GM12872 (cell line): ENCODE results near the gene SMIM7.

Experiments
- TF ChIP-seq, protein P1 (sequence below): IDR thresholded peaks from 3 replicates; pipeline ENCODE4 v1.5.1; 2011; ENCODE audit warnings: low read depth, mild to moderate bottlenecking, low read length, moderate library complexity; ENCODE audit not compliant: insufficient read depth

Gene SMIM7

DNA sequence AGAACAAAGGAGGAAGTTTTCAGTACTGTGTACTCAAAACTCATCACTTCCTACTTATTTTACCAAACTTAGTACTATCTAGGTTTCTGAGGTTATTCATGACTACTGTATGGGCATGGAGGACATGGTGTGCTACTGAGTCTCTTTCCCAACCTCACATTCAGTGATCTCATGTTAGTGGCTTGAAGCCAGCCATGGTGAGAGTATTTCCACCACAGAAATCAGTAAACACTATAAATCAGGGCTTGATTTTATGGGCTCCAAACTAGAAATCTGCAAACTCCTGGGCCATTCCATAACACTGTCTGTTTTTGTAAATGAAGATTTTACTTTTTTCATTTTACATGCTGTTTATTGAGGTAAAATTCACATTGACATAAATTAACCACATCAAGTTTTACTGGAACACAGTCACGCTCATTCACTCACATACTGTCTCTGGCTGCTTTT lies 51.6 kb downstream of the SMIM7 start:
- TF ChIP-seq, protein P1, sequence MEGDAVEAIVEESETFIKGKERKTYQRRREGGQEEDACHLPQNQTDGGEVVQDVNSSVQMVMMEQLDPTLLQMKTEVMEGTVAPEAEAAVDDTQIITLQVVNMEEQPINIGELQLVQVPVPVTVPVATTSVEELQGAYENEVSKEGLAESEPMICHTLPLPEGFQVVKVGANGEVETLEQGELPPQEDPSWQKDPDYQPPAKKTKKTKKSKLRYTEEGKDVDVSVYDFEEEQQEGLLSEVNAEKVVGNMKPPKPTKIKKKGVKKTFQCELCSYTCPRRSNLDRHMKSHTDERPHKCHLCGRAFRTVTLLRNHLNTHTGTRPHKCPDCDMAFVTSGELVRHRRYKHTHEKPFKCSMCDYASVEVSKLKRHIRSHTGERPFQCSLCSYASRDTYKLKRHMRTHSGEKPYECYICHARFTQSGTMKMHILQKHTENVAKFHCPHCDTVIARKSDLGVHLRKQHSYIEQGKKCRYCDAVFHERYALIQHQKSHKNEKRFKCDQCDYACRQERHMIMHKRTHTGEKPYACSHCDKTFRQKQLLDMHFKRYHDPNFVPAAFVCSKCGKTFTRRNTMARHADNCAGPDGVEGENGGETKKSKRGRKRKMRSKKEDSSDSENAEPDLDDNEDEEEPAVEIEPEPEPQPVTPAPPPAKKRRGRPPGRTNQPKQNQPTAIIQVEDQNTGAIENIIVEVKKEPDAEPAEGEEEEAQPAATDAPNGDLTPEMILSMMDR = no peak

DNA sequence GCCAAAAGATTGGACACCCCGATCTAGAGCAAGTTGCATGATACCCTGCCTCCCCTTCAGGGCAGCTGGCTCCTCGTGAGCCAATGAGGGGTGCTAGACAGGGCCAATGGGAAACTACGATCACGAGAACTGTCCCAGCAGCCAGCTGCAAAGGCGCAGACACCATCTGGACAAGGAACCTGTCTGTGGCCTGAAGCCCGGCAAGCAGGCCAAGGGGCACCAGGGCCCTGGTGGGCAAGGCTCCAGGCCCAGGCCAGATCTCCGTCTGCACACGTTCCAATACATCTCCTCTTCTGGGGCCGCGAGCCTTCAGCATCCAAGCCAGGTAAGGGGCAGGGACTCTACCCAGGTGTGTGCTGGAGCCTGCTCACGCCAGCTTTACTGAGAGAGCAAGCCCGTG lies 52.1 kb downstream of the SMIM7 start:
- TF ChIP-seq, protein P1 = no peak

DNA sequence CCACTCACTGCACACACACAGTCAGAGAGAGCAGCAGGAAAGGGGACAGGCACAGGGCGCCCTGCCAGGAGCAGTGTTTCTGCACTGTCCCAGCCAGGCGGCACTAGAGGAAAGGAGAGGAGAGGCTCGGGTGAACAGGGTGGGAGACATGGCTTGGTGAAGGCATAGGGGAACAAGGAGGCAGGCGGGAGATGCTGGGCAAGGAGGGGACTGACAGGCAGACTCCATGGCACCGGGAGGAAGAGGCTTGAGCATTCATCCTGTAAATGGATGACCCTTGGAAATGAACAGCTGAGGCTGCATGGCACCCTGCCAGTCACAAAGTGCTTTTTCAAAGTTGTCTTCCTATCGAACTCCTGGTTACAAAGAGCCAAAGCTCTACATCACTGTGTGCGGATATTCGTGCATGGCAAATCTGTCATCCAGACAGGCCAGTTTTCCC lies 54.4 kb downstream of the SMIM7 start:
- TF ChIP-seq, protein P1 = no peak

DNA sequence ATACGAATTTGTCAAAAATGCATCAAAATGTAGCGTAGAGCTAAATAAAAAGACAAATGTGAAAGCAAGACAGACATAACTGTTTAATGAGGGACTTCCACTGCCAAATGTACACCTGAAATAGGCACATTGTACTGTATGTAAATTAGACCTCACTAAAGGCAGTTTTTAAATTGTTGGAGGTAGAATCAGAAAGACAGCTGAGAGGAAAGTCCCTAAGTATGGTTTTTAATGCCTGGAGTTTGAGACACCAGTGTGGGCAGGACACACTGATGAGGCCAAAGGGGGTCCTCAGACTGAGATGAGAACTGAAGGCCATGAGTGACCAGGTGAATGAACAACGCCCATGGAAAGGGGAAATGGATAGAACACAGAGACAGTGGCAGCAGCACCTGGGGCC lies 54.8 kb downstream of the SMIM7 start:
- TF ChIP-seq, protein P1 = no peak

DNA sequence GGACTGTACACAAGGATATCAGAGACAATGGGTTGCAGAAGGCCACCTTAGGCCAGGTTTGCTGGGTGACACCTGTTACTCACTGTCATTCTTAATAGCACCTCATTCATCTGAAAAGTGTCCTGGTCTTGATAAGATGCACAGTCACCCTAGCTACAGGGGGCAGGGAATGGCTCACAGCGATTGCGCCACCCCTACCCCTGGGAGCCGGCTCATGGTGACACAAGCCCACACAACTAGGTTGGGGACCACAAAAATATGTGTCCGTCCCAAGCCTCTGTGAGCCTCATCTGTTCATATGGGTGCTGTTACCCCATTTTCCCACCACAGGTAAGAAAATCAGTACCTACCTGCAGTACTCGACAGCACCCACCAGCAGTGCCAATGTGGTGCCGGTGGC lies 55.3 kb downstream of the SMIM7 start:
- TF ChIP-seq, protein P1 = no peak

DNA sequence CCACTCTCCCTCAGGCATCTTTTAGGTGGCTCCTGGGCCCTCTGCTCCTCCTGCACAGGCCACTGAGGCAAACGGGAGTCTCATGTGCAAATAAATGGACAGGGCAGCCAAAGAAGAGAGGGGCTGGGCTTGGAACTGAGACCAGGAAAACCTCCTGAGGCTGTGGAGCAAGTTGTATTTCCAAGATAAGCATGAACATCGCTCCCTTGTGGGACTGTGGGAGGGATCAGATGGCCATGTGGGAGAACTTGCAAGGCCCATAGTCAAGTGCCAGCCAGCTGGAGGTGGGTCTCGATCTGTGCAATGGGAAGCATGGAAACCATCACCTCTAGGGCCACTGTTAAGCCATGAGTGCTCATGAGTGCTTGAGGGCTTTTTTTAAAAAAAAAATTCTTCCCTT lies 56.9 kb downstream of the SMIM7 start:
- TF ChIP-seq, protein P1 = no peak

DNA sequence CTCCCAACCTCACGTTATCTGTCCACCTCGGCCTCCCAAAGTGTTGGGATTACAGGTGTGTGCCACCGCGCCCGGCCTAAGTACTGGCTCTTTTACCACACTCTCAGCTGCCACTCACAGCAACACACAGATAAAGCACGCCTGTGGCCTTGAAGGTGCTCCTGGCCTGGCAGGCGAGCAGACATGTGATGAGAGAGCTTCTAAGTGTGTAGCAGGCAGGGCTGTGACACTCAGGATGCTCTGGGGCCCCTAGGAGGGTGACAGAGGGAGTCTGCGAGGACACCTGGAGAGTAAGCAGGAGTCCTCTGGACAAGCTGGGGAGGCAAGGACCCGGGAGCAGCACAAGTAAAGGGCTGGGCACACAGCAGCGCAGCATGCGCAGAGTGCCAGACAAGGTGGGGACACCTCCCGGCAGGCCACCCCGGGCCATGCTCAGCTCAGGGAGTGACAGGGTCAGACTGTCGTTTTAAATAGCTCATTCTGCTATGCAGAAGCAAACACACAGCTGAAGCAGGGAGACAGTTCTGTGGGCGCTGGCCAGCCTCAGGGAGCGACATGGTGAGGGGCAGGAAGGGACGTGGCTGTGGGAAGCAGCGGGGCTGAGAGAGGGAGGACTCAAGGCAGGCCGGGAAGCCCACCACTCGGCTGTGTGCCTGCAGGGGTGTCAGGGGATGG lies 58.4 kb downstream of the SMIM7 start:
- TF ChIP-seq, protein P1 = no peak

DNA sequence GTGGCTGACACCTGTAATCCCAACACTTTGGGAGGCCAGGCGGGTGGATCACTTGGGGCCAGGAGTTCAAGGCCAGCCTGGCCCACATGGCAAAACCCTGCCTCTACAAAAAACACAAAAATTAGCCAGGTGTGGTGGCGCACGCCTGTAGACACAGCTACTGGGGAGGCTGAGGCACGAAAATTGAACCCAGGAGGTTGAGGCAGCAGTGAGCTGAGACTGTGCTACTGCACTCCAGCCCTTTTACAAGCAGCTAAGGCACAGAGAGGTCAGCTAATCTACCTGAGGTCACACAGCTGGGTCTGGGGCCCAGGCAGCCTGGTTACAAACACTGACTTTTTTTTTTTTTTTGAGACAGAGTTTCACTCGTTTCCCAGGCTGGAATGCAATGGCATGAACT lies 59.1 kb downstream of the SMIM7 start:
- TF ChIP-seq, protein P1 = no peak
